HepG2 (cell line): ENCODE results near the gene AGFG1. TPM values are rescaled to one million over a fixed set of nuclear protein-coding genes. Genes with fewer than 3 reads are reported as not detected.

ENCODE experiments used
- AHR ChIP-seq: IDR thresholded peaks from 2 replicates; pipeline ENCODE4 v1.6.1; 2018; ENCODE audit warnings: missing genetic modification reagents, missing compliant biosample characterization
- ATF3 ChIP-seq: sonication (generic); formaldehyde crosslinking; IDR thresholded peaks from 2 replicates; pipeline ENCODE4 v1.4.0; 2020; ENCODE audit warnings: missing genetic modification reagents
- BHLHE40 ChIP-seq: IDR thresholded peaks from 2 replicates; pipeline ENCODE4 v1.6.1; 2011; ENCODE audit warnings: low read length, improper control_type of control experiment
- DNMT1 ChIP-seq: sonication (generic); formaldehyde crosslinking; IDR thresholded peaks from 2 replicates; pipeline ENCODE4 v1.5.1; 2020; ENCODE audit warnings: mild to moderate bottlenecking, missing genetic modification reagents
- GMEB2 ChIP-seq: IDR thresholded peaks from 2 replicates; pipeline ENCODE4 v1.6.1; 2016; ENCODE audit warnings: missing biosample characterization, missing genetic modification reagents, low read depth
- JDP2 ChIP-seq: sonication (generic); formaldehyde crosslinking; IDR thresholded peaks from 2 replicates; pipeline ENCODE4 v1.8.1; 2022; ENCODE audit warnings: missing genetic modification reagents, borderline replicate concordance
- KIAA2018 ChIP-seq: sonication (generic); formaldehyde crosslinking; IDR thresholded peaks from 2 replicates; pipeline ENCODE4 v1.5.0; 2020; ENCODE audit warnings: mild to moderate bottlenecking, missing genetic modification reagents, borderline replicate concordance
- MTERF4 ChIP-seq: sonication (generic); formaldehyde crosslinking; IDR thresholded peaks from 2 replicates; pipeline ENCODE4 v1.8.0; 2023; ENCODE audit warnings: mild to moderate bottlenecking, missing genetic modification reagents
- NR1H2 ChIP-seq: sonication (generic); formaldehyde crosslinking; IDR thresholded peaks from 2 replicates; pipeline ENCODE4 v1.8.1; 2022; ENCODE audit warnings: low read depth, missing genetic modification reagents, borderline replicate concordance
- RELA ChIP-seq: sonication (generic); formaldehyde crosslinking; IDR thresholded peaks from 2 replicates; pipeline ENCODE4 v1.4.0; 2020; ENCODE audit warnings: missing genetic modification reagents
- TAF15 ChIP-seq: fragments of 200-400 bp; formaldehyde crosslinking; IDR thresholded peaks from one replicate; pipeline ENCODE4 v1.6.1; 2018; ENCODE audit warnings: mild to moderate bottlenecking, low read depth, low read length; ENCODE audit not compliant: poor library complexity, severe bottlenecking
- TRIM24 ChIP-seq: sonication (generic); formaldehyde crosslinking; IDR thresholded peaks from 2 replicates; pipeline ENCODE4 v1.8.0; 2022; ENCODE audit warnings: mild to moderate bottlenecking, missing genetic modification reagents
- ZNF3 ChIP-seq: IDR thresholded peaks from 2 replicates; pipeline ENCODE4 v1.7.0; 2017; ENCODE audit warnings: inconsistent platforms
- ZNF615 ChIP-seq: sonication (generic); formaldehyde crosslinking; IDR thresholded peaks from 2 replicates; pipeline ENCODE4 v1.5.0; 2020; ENCODE audit warnings: mild to moderate bottlenecking, missing genetic modification reagents, borderline replicate concordance
- ZNF691 ChIP-seq: sonication (generic); formaldehyde crosslinking; IDR thresholded peaks from 2 replicates; pipeline ENCODE4 v1.4.0; 2020; ENCODE audit warnings: missing genetic modification reagents, low read depth, mild to moderate bottlenecking, borderline replicate concordance
- ZNF841 ChIP-seq: sonication (generic); formaldehyde crosslinking; IDR thresholded peaks from 2 replicates; pipeline ENCODE4 v1.8.1; 2023; ENCODE audit warnings: missing genetic modification reagents, borderline replicate concordance
- polyA plus RNA-seq, 8 experiments: library from polyadenylated mRNA; depleted of rRNA in 3 of 8; stranded (reverse) in 7 of 8; unstranded in 1 of 8; fragments of >200 nt; fragmentation: Illumina TruSeq in 4 of 8; extraction: Trizol in 4 of 8; gene quantifications; 2 replicates each; pipeline versions ENCODE4 v1.2.1 to v1.2.3, GENCODE V29; 2011 to 2016; ENCODE audit warnings: low read depth in 4 of 8, missing spikeins in 1 of 8, mixed read lengths in 1 of 8; ENCODE audit not compliant: insufficient read depth in 1 of 8
- total RNA-seq, 5 experiments: library from RNA; depleted of rRNA; stranded (reverse); fragments of >200 nt; fragmentation: Illumina TruSeq; extraction: Trizol; gene quantifications; 2 replicates each; pipeline ENCODE4 v1.2.3, GENCODE V29; 2016; ENCODE audit warnings: low read depth in 1 of 5

The AGFG1 gene
- total and polyA plus RNA-seq, 2 of the 13 experiments (the other 11 are each of a cell fraction or from before 2014, with no cell fraction given), result 145 to 168 TPM

GRCh38 chr2:227454323-227454860 lies 17.6 kb upstream of the AGFG1 start (continued):
- no peak for TF ChIP-seq AHR (CRISPR knock-in tag)
- TF ChIP-seq ZNF3 (CRISPR knock-in tag), result no peak
- 0 out of 2 replicates have a peak, but pooled peaks have one; percentile 43 for TF ChIP-seq ZNF615 (CRISPR knock-in tag)
- TF ChIP-seq GMEB2 (CRISPR knock-in tag), result no peak
- no peak for TF ChIP-seq TRIM24 (CRISPR knock-in tag)
- TF ChIP-seq ZNF691, result no peak
- TF ChIP-seq ZNF841 (CRISPR knock-in tag), result no peak
- TF ChIP-seq TAF15, result no peak
- no peak for TF ChIP-seq KIAA2018
- no peak for TF ChIP-seq NR1H2 (CRISPR knock-in tag)
- peak; percentile 64 for TF ChIP-seq ATF3 (CRISPR knock-in tag)
- TF ChIP-seq DNMT1 (CRISPR knock-in tag), result no peak
- no peak for TF ChIP-seq BHLHE40
- TF ChIP-seq JDP2 (CRISPR knock-in tag), result no peak
- TF ChIP-seq RELA (CRISPR knock-in tag), result no peak
- TF ChIP-seq MTERF4, result no peak
